ENCODE results near the gene ZSCAN2.

The ZSCAN2 gene

DNA sequence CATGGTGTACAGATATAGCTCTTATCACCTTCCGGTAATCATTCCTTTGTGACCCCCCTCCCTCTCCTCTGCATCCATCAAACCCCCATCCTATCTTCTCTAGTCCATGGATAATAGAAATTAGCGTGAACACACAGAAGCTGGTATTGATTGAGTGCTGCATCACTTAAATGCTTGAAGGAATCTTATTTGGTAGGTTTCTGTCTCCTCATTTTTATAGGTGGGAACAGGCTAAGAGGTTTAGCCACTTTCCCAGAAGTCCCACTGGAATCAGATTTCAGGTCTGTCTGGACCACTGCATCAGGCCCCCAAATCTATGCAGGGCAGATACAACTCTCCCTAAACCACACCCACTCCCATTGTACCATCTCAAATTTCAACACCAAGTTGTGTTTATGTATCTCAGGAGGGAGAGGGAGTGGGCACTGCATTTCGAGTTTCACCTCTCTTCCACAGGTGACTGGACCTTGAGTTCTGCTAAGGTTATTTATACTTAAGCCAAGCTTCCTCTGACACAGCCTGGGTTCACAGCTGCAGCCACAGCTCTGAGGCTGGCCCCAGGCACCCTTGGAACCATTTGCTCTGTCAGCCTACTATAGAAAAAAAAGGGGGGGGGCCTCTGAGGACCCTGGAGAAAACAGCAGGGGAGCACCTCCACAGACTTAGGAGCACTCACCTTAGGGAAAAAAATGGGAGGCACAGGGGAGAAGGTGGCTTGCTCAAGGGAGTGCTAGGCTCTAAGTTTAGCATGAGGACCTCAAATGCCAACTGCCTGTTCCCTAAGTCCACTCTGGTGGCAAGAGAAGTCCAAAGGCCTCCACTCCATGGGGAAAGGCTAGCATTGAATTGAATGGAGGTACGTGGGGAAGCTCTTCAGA is 59.3 kb downstream of the ZSCAN2 start:
- Histone ChIP-seq H3K9me3 (ENCODE audit: severe bottlenecking) (no peaks in the 10 kb centered on the region), H3K27me3 (ENCODE audit: insufficient read depth, low read depth, severe bottlenecking) (no peaks in the 10 kb centered on the region), H3K27ac (no peak overlapping the region), H3K4me3 (ENCODE audit: low read depth, low read length) (no peak overlapping the region), H3K36me3 (0 out of 2 replicates have a peak, but pooled peaks cover 3% of the 10 kb centered on the region)
- no peak for DNase-seq
- TF ChIP-seq, protein P1, sequence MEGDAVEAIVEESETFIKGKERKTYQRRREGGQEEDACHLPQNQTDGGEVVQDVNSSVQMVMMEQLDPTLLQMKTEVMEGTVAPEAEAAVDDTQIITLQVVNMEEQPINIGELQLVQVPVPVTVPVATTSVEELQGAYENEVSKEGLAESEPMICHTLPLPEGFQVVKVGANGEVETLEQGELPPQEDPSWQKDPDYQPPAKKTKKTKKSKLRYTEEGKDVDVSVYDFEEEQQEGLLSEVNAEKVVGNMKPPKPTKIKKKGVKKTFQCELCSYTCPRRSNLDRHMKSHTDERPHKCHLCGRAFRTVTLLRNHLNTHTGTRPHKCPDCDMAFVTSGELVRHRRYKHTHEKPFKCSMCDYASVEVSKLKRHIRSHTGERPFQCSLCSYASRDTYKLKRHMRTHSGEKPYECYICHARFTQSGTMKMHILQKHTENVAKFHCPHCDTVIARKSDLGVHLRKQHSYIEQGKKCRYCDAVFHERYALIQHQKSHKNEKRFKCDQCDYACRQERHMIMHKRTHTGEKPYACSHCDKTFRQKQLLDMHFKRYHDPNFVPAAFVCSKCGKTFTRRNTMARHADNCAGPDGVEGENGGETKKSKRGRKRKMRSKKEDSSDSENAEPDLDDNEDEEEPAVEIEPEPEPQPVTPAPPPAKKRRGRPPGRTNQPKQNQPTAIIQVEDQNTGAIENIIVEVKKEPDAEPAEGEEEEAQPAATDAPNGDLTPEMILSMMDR (IDR thresholded peaks at IDR 0.05; ENCODE audit: low read depth, low read length) = no peak

GRCh38 chr15:84661001-84661400 is 60.2 kb downstream of the ZSCAN2 start:
- Histone ChIP-seq H3K9me3 (ENCODE audit: severe bottlenecking) (no peaks in the 10 kb centered on the region), H3K36me3 (peaks cover 10% of the 10 kb centered on the region), H3K4me3 (ENCODE audit: low read depth, low read length) (no peak overlapping the region), H3K27ac (no peak overlapping the region), H3K27me3 (ENCODE audit: insufficient read depth, low read depth, severe bottlenecking) (no peaks in the 10 kb centered on the region)
- TF ChIP-seq, protein P1 (IDR thresholded peaks at IDR 0.05; ENCODE audit: low read depth, low read length) = no peak
- DNase-seq = no peak

DNA sequence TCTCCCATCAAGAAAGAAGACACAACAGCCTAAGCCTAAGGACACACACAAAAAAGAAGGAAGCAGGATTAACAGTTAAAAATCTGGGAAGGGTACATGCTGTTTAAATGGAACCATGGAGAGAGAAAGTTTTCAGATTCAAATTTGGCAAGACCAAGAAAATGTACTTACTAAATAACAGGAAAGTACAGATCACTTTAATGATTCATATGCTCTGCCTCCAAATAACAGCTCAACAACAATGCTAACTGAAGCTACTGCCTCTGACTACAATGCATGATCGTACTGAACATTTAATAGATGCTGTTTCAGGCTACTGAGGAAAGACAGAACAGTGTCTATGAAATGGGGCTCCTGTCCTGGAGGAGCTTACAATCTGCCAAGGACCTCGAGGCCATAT is 65.6 kb downstream of the ZSCAN2 start:
- Histone ChIP-seq H3K36me3 (peaks cover 34% of the 10 kb centered on the region), H3K27me3 (ENCODE audit: insufficient read depth, low read depth, severe bottlenecking) (no peaks in the 10 kb centered on the region), H3K27ac (no peak overlapping the region)

GRCh38 chr15:84668221-84668982 is 67.6 kb downstream of the ZSCAN2 start:
- TF ChIP-seq, protein P1 (IDR thresholded peaks at IDR 0.05; ENCODE audit: low read depth, low read length) = no peak
- DNase-seq = no peak
- Histone ChIP-seq H3K4me3 (ENCODE audit: low read depth, low read length) (no peak overlapping the region), H3K27me3 (ENCODE audit: insufficient read depth, low read depth, severe bottlenecking) (no peaks in the 10 kb centered on the region), H3K27ac (no peak overlapping the region), H3K36me3 (peaks cover 38% of the 10 kb centered on the region), H3K9me3 (ENCODE audit: severe bottlenecking) (no peaks in the 10 kb centered on the region)

More for the DNA sequence above, 65.6 kb downstream of the ZSCAN2 start:
- Histone ChIP-seq H3K4me3 (ENCODE audit: low read depth, low read length) (no peak overlapping the region), H3K9me3 (ENCODE audit: severe bottlenecking) (no peaks in the 10 kb centered on the region)
- DNase-seq = no peak
- TF ChIP-seq, protein P1 (IDR thresholded peaks at IDR 0.05; ENCODE audit: low read depth, low read length) = no peak

DNA sequence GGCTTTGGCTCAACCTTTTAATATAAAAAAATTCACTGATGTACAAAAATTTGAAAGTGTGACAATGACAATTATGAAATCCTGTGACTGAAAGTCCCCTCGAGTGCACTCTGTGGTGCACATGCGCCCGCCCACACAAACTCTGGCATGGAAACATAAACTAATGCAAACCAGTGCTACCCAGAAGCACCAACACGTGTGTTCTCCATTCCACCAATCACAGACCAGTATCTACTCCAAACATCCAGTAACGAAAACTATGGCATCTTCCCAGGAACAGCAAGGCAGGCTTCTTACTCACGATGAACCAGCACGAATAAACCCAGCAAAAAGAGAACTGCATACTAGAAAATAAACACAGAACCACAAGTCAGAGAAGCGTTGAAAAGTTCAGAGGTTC is 68.9 kb downstream of the ZSCAN2 start:
- Histone ChIP-seq H3K36me3 (peaks cover 47% of the 10 kb centered on the region), H3K27me3 (ENCODE audit: insufficient read depth, low read depth, severe bottlenecking) (no peaks in the 10 kb centered on the region), H3K4me3 (ENCODE audit: low read depth, low read length) (no peak overlapping the region), H3K9me3 (ENCODE audit: severe bottlenecking) (no peaks in the 10 kb centered on the region), H3K27ac (no peak overlapping the region)
- TF ChIP-seq, protein P1 (IDR thresholded peaks at IDR 0.05; ENCODE audit: low read depth, low read length) = no peak
- no peak for DNase-seq

All from WERI-Rb-1 (cell line).